ENCODE data around the gene SULT4A1. TPM values are rescaled to one million over a fixed set of nuclear protein-coding genes. Genes with fewer than 3 reads are reported as not detected.

SULT4A1 gene
- total RNA-seq, 1 experiment from 2014 or later: 12.6 TPM

- TF ChIP-seq ZNF281 (CRISPR knock-in tag; IDR thresholded peaks at IDR 0.05) (peak; percentile 84; the same call in 1 of the 2 replicates), ESRRA (CRISPR knock-in tag; IDR thresholded peaks at IDR 0.05; ENCODE audit: borderline replicate concordance) (peak; percentile 65; the same call in 1 of the 2 replicates), GABPB1 (CRISPR knock-in tag; IDR thresholded peaks at IDR 0.05) (no peak), PRDM15 (CRISPR knock-in tag; IDR thresholded peaks at IDR 0.05) (0 out of 2 replicates have a peak, but pooled peaks have one; percentile 16), ZNF416 (CRISPR knock-in tag; IDR thresholded peaks at IDR 0.05) (no peak), SMAD3 (CRISPR knock-in tag; IDR thresholded peaks at IDR 0.05; ENCODE audit: borderline replicate concordance) (peak; percentile 91; the same call in 1 of the 2 replicates), TEAD1 (CRISPR knock-in tag; IDR thresholded peaks at IDR 0.05) (peak; percentile 94), ZNF219 (CRISPR knock-in tag; IDR thresholded peaks at IDR 0.05; ENCODE audit: borderline replicate concordance) (peak; percentile 77; the same call in 1 of the 2 replicates), USF2 (CRISPR knock-in tag; IDR thresholded peaks at IDR 0.05) (no peak), JUN (CRISPR knock-in tag; IDR thresholded peaks at IDR 0.05) (peak; percentile 94), PRRX2 (CRISPR knock-in tag; IDR thresholded peaks at IDR 0.05) (no peak), HMGXB4 (CRISPR knock-in tag; IDR thresholded peaks at IDR 0.05) (0 out of 2 replicates have a peak, but pooled peaks have one; percentile 38), IRF2 (CRISPR knock-in tag; IDR thresholded peaks at IDR 0.05; ENCODE audit: borderline replicate concordance, low read depth) (no peak), FOXP1 (CRISPR knock-in tag; IDR thresholded peaks at IDR 0.05; ENCODE audit: borderline replicate concordance) (peak; percentile 72; the same call in 1 of the 2 replicates), ZNF512 (CRISPR knock-in tag; IDR thresholded peaks at IDR 0.05; ENCODE audit: borderline replicate concordance) (no peak), ZBTB43 (CRISPR knock-in tag; IDR thresholded peaks at IDR 0.05) (peak; percentile 60; the same call in 1 of the 2 replicates), MAX (CRISPR knock-in tag; IDR thresholded peaks at IDR 0.05) (peak; percentile 66; the same call in 1 of the 2 replicates), GTF2I (CRISPR knock-in tag; conservative IDR thresholded peaks at IDR 0.05) (no peak), NFE2L1 (CRISPR knock-in tag; IDR thresholded peaks at IDR 0.05) (peak; percentile 67; the same call in 1 of the 2 replicates), TEAD4 (CRISPR knock-in tag; IDR thresholded peaks at IDR 0.05) (peak; percentile 86), OVOL2 (CRISPR knock-in tag; IDR thresholded peaks at IDR 0.05; ENCODE audit: borderline replicate concordance) (no peak), CTCF (IDR thresholded peaks at IDR 0.05) (no peak), USF1 (CRISPR knock-in tag; IDR thresholded peaks at IDR 0.05) (peak; percentile 70; the same call in 1 of the 2 replicates)
Observed at GRCh38 chr22:43867839-43868635, 5.7 kb upstream of the SULT4A1 start (continued).

Data from WTC11 (cell line).